Endothelial cell of umbilical vein (primary cell): ENCODE data around the gene ADSS1. TPM values are rescaled to one million over a fixed set of nuclear protein-coding genes. Genes with fewer than 3 reads are reported as not detected.
A peak's percentile ranks its signal among the peaks of the same experiment; 100 is the strongest.

Experiments used
- BruUV-seq: library from RNA; stranded (reverse); fragments of 400-500 nt; replicated peaks from 2 replicates; lab custom pipeline; 2021; lab: Mats Ljungman, UMichigan
- CTCF ChIA-PET: fragments of 300-600, 350-600 bp; sonication (Branson Sonifier 250); formaldehyde crosslinking; loops from one replicate; lab custom pipeline; 2021; ENCODE audit warnings: antibody characterized with exemption, inconsistent platforms; lab: Charles Lee
- POLR2A ChIA-PET: fragments of 300-600, 350-600 bp; sonication (Branson Sonifier 250); formaldehyde crosslinking; loops from one replicate; lab custom pipeline; 2021; ENCODE audit warnings: antibody characterized with exemption, inconsistent platforms; lab: Charles Lee
- DNase-seq: peaks from one replicate; pipeline ENCODE4 v3.0.0-alpha.2; 2011; ENCODE audit warnings: low read depth, low spot score
- FAIRE-seq: peaks from 2 replicates; lab custom pipeline; 2011; peaks lifted over from hg19 to GRCh38; lab: Jason Lieb, UNC
- H2AFZ ChIP-seq: 2 replicates; pipeline ENCODE4 v1.6.0; 2012; ENCODE audit warnings: low read depth, low read length, control low read depth, inconsistent platforms
- H3K27ac ChIP-seq: 2 replicates; pipeline ENCODE4 v1.5.1; 2011; ENCODE audit warnings: low read depth, mild to moderate bottlenecking, control low read depth, low read length, moderate library complexity; ENCODE audit not compliant: insufficient read depth
- H3K27me3 ChIP-seq, 2 experiments: 2 replicates each; pipeline versions ENCODE4 v1.6.0 to v1.6.1; 2011; ENCODE audit warnings: low read length in 2 of 2, mixed read lengths in 1 of 2; ENCODE audit not compliant: control insufficient read depth in 2 of 2, insufficient read depth in 2 of 2
- H3K36me3 ChIP-seq, 2 experiments: 2 replicates in 1 of 2; 3 replicates in 1 of 2; pipeline ENCODE4 v1.5.1; 2011; ENCODE audit warnings: low read length in 2 of 2, mild to moderate bottlenecking in 1 of 2, moderate library complexity in 1 of 2; ENCODE audit not compliant: control insufficient read depth in 2 of 2, insufficient read depth in 2 of 2; ENCODE audit errors: extremely low read depth in 1 of 2
- H3K4me1 ChIP-seq: 3 replicates; pipeline ENCODE4 v1.5.1; 2011; ENCODE audit warnings: mild to moderate bottlenecking, low read length; ENCODE audit not compliant: control insufficient read depth, insufficient read depth; ENCODE audit errors: extremely low read depth
- H3K4me2 ChIP-seq: 2 replicates; pipeline ENCODE4 v1.6.1; 2011; ENCODE audit warnings: low read length, control low read depth, mixed read lengths; ENCODE audit not compliant: insufficient read depth
- H3K4me3 ChIP-seq, 3 experiments: fragments of 200-600 bp in 1 of 3; sonication (generic), shearing (Covaris generic) in 1 of 3; replicated peaks in 1 of 3; 2 replicates each; pipeline ENCODE4 v1.5.1; 2011 to 2016; ENCODE audit warnings: control low read depth in 3 of 3, low read length in 3 of 3, mild to moderate bottlenecking in 2 of 3, inconsistent platforms in 1 of 3, low read depth in 1 of 3, moderate library complexity in 1 of 3; ENCODE audit not compliant: insufficient read depth in 1 of 3
- H3K79me2 ChIP-seq: 2 replicates; pipeline ENCODE4 v1.6.0; 2012; ENCODE audit warnings: low read length, inconsistent platforms; ENCODE audit not compliant: control insufficient read depth, insufficient read depth
- H3K9ac ChIP-seq: replicated peaks from 2 replicates; pipeline ENCODE3; 2011; ENCODE audit warnings: low read length, control low read depth; ENCODE audit not compliant: insufficient read depth; ENCODE audit errors: extremely low read depth
- H3K9me1 ChIP-seq: replicated peaks from 3 replicates; pipeline ENCODE4 v1.6.0; 2011; ENCODE audit warnings: mild to moderate bottlenecking, low read length; ENCODE audit not compliant: control insufficient read depth, insufficient read depth; ENCODE audit errors: extremely low read depth
- H3K9me3 ChIP-seq: replicated peaks from 2 replicates; pipeline ENCODE4 v1.5.1; 2012; ENCODE audit warnings: low read length, inconsistent platforms; ENCODE audit not compliant: control insufficient read depth, insufficient read depth
- H4K20me1 ChIP-seq: replicated peaks from 2 replicates; pipeline ENCODE3; 2011; ENCODE audit warnings: mild to moderate bottlenecking, low read length; ENCODE audit not compliant: control insufficient read depth, insufficient read depth; ENCODE audit errors: extremely low read depth
- CTCF ChIP-seq, 2 donors: IDR thresholded peaks; 1 replicate in 1 of 2; 2 replicates in 1 of 2; pipeline ENCODE4 v1.5.1; 2011; ENCODE audit warnings: low read length in 2 of 2, mild to moderate bottlenecking in 2 of 2, moderate library complexity in 2 of 2, control low read depth in 1 of 2, inconsistent platforms in 1 of 2, low read depth in 1 of 2; ENCODE audit not compliant: insufficient read depth in 1 of 2; ENCODE audit errors: extremely low read depth in 1 of 2
- EZH2 ChIP-seq: IDR thresholded peaks from 2 replicates; pipeline ENCODE4 v1.6.1; 2012; ENCODE audit warnings: borderline replicate concordance, low read depth, mild to moderate bottlenecking, moderate library complexity, low read length, inconsistent platforms; ENCODE audit not compliant: severe bottlenecking
- FOS ChIP-seq: IDR thresholded peaks from 2 replicates; pipeline ENCODE4 v1.6.1; 2011; ENCODE audit warnings: mild to moderate bottlenecking, low read length, moderate library complexity, borderline replicate concordance; ENCODE audit not compliant: insufficient read depth
- GATA2 ChIP-seq: IDR thresholded peaks from 2 replicates; pipeline ENCODE4 v1.7.0; 2011; ENCODE audit warnings: low read depth, mild to moderate bottlenecking, moderate library complexity, mixed read lengths, low read length; ENCODE audit not compliant: insufficient read length, insufficient read depth
- JUN ChIP-seq: IDR thresholded peaks from 2 replicates; pipeline ENCODE4 v1.6.1; 2011; ENCODE audit warnings: borderline replicate concordance, low read depth; ENCODE audit not compliant: insufficient read length, insufficient read depth
- MAX ChIP-seq: IDR thresholded peaks from 2 replicates; pipeline ENCODE4 v1.6.1; 2011; ENCODE audit not compliant: insufficient read depth, insufficient read length
- MYC ChIP-seq: IDR thresholded peaks from one replicate; pipeline ENCODE4 v1.6.1; 2011; ENCODE audit warnings: mild to moderate bottlenecking, low read depth, low read length
- POLR2A ChIP-seq: IDR thresholded peaks from 2 replicates; pipeline ENCODE4 v1.6.1; 2012; ENCODE audit warnings: low read depth, mild to moderate bottlenecking, control low read depth, low read length
- POLR2AphosphoS5 ChIP-seq: IDR thresholded peaks from 2 replicates; pipeline ENCODE4 v1.6.1; 2012; ENCODE audit warnings: low read depth, mild to moderate bottlenecking, control low read depth, low read length, moderate library complexity; ENCODE audit not compliant: insufficient read depth
- dilution Hi-C: fragments of 300-500 bp; cut with MboI; formaldehyde crosslinking; loops from one replicate; pipeline ENCODE4 v1.15.0; 2019; ENCODE audit warnings: low sequenced_read_pairs; ENCODE audit not compliant: extremely low pct_ligation_motif_present
- intact Hi-C: fragments of 100-400 bp; cut with micrococcal nuclease; formaldehyde crosslinking; loops from one replicate; pipeline ENCODE4 v1.10.0; 2022
- polyA plus RNA-seq, 4 experiments: library from polyadenylated mRNA; depleted of rRNA in 3 of 4; stranded (reverse) in 3 of 4; unstranded in 1 of 4; fragments of >200 nt; gene quantifications; 2 replicates each; pipeline versions ENCODE4 v1.2.1 to v1.2.3, GENCODE V29; 2011 to 2012; ENCODE audit warnings: missing spikeins in 1 of 4
- total RNA-seq: library from RNA; stranded (reverse); gene quantifications from 2 replicates; pipeline ENCODE4 v1.2.3, GENCODE V29; 2021

Gene ADSS1
- total and polyA plus RNA-seq, 2 donors (not counting 3 experiments of a cell fraction or from before 2014, with no cell fraction given): 1.9 TPM

DNA sequence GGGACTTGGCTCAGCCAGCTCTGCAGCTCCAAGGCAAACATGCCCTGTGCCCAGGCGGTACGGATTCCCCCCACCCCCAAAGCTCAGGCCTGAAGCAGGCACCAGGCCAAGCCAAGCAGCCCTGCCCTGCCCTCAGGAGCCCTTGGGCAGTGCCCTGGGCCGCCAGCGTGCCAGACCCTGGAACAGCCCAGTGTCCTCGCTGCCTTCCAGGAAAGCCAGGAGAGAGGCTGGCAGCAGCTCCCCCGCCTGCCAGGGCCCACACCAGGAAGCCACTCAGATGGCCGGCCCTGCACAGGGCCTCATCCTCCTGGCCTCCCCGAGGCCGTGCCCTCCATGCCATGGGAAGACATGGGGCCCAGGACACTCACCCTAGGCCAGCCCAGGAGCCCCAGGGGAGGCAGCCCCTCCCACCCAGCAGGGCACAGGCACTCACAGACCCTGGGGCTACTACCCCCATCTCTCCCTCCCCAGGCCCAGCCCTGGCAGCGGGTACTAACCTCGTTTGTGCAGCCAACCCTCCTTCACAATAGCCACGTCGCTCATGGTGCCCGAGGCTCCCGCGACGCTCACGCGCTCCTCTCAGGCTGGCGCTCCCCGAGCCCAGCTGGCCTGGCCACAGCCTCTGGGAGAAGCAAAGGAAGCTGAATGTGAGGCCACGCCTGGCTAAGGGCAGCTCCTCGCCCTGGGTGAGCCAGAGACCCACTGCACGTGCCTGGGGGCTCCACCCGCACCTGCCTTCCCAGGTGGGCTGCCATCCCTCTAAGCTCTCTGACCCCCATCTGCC lies 68.3 kb downstream of the ADSS1 start:
- Histone ChIP-seq H3K4me3 (no peak overlapping the region), H3K27me3 (no peaks in the 10 kb centered on the region), H3K9ac (no peak overlapping the region), H3K27ac (no peak overlapping the region), H3K4me2 (no peak overlapping the region), H3K9me1 (no peaks in the 10 kb centered on the region), H3K79me2 (peaks cover 66% of the 10 kb centered on the region), H4K20me1 (no peaks in the 10 kb centered on the region), H2AFZ (no peak overlapping the region), H3K9me3 (no peaks in the 10 kb centered on the region), H3K36me3 (peaks cover 2 to 24% of the 10 kb centered on the region in 2 experiments), H3K4me1 (peaks cover 10% of the 10 kb centered on the region)
- ChIA-PET POLR2A (no interaction called here), CTCF (interaction anchor here (0.9 to 3.0 kb wide), 4 partner anchors 9 to 39 kb away, joined by 3 to 14 read pairs (median 4); partner anchors contain the start of genes SIVA1 and ZBTB42)
- BruUV-seq: no TSS peak
- no peak for TF ChIP-seq POLR2AphosphoS5
- TF ChIP-seq EZH2: no peak
- no peak for TF ChIP-seq GATA2
- no peak for TF ChIP-seq POLR2A
- no peak for TF ChIP-seq CTCF (IDR thresholded peaks at IDR 0.05; ENCODE audit: extremely low read depth in 1 of 2, insufficient read depth in 1 of 2, low read depth in 1 of 2, low read length in 2 of 2)
- TF ChIP-seq FOS: no peak
- TF ChIP-seq JUN: no peak
- no peak for TF ChIP-seq MAX
- no peak for TF ChIP-seq MYC
- FAIRE-seq (no peak), DNase-seq (peak; percentile 26)
- dilution Hi-C loops (no loop called here), intact Hi-C loops (no loop called here)
